GM23338 (cell line): ENCODE results near the gene PTGIR. TPM values are rescaled to one million over a fixed set of nuclear protein-coding genes. Genes with fewer than 3 reads are reported as not detected.

Experiments used
- ATAC-seq: fragments of 200-7000 bp; cut with Tn5 transposase; 3 replicates; pipeline ENCODE4 v1.9.1; 2020
- DNase-seq: peaks from one replicate; pipeline ENCODE4 v3.0.0-alpha.2; 2015; ENCODE audit warnings: low spot score
- H2AFZ ChIP-seq: fragments of 200-600 bp; sonication (generic); 2 replicates; pipeline ENCODE4 v1.8.0; 2016; ENCODE audit warnings: antibody characterized with exemption, mild to moderate bottlenecking, moderate library complexity
- H3F3A ChIP-seq: fragments of 200-600 bp; sonication (generic); replicated peaks from 2 replicates; pipeline ENCODE4 v1.8.0; 2017; ENCODE audit warnings: antibody characterized with exemption, mixed run types, low read depth
- H3K27ac ChIP-seq: fragments of 200-600 bp; sonication (generic); 2 replicates; pipeline ENCODE4 v1.6.1; 2016; ENCODE audit warnings: low read depth
- H3K27me3 ChIP-seq: fragments of 200-600 bp; sonication (generic); 2 replicates; pipeline ENCODE4 v1.8.0; 2016; ENCODE audit warnings: mild to moderate bottlenecking, mixed run types, moderate library complexity; ENCODE audit not compliant: insufficient read depth
- H3K36me3 ChIP-seq: fragments of 200-600 bp; sonication (generic); 2 replicates; pipeline ENCODE4 v1.8.0; 2016; ENCODE audit warnings: mild to moderate bottlenecking; ENCODE audit not compliant: insufficient read depth
- H3K4me1 ChIP-seq: fragments of 200-600 bp; sonication (generic); 2 replicates; pipeline ENCODE4 v1.8.0; 2016; ENCODE audit warnings: mild to moderate bottlenecking, moderate library complexity; ENCODE audit not compliant: insufficient read depth
- H3K4me2 ChIP-seq: fragments of 200-600 bp; sonication (generic); 2 replicates; pipeline ENCODE4 v1.7.1; 2017; ENCODE audit warnings: mixed run types
- H3K4me3 ChIP-seq: fragments of 200-600 bp; sonication (generic); 2 replicates; pipeline ENCODE4 v1.6.1; 2016; ENCODE audit warnings: mixed run types
- H3K79me2 ChIP-seq: fragments of 200-600 bp; sonication (generic); replicated peaks from 2 replicates; pipeline ENCODE4 v1.8.0; 2017; ENCODE audit warnings: mild to moderate bottlenecking; ENCODE audit not compliant: insufficient read depth
- H3K9me2 ChIP-seq: fragments of 200-600 bp; sonication (generic); 2 replicates; pipeline ENCODE4 v1.8.0; 2017; ENCODE audit not compliant: insufficient read depth
- H4K20me1 ChIP-seq: fragments of 200-600 bp; sonication (generic); replicated peaks from 2 replicates; pipeline ENCODE4 v1.8.0; 2017; ENCODE audit warnings: mild to moderate bottlenecking; ENCODE audit not compliant: insufficient read depth
- H3K27ac Mint-ChIP-seq: 2 replicates; pipeline ENCODE4 v1.8.0; 2020; ENCODE audit warnings: inconsistent platforms, mild to moderate bottlenecking, moderate library complexity, mixed read lengths
- H3K27me3 Mint-ChIP-seq: 3 replicates; pipeline ENCODE4 v1.8.0; 2022; ENCODE audit warnings: low read depth, mild to moderate bottlenecking, moderate library complexity, mixed read lengths, inconsistent platforms; ENCODE audit not compliant: insufficient read depth, poor library complexity
- H3K36me3 Mint-ChIP-seq: 3 replicates; pipeline ENCODE4 v1.8.0; 2021; ENCODE audit warnings: low read depth, mild to moderate bottlenecking, inconsistent platforms, moderate library complexity, mixed read lengths
- H3K4me1 Mint-ChIP-seq: 3 replicates; pipeline ENCODE4 v1.8.0; 2020; ENCODE audit warnings: mild to moderate bottlenecking, inconsistent platforms, mixed read lengths
- H3K4me3 Mint-ChIP-seq: 3 replicates; pipeline ENCODE4 v1.8.0; 2021; ENCODE audit warnings: moderate library complexity, mild to moderate bottlenecking, inconsistent platforms, mixed read lengths
- H3K9me3 Mint-ChIP-seq: 3 replicates; pipeline ENCODE4 v1.8.0; 2020; ENCODE audit warnings: moderate library complexity, mild to moderate bottlenecking, inconsistent platforms, mixed read lengths
- CREB1 ChIP-seq: fragments of 250-450 bp; sonication (Bioruptor Pico); IDR thresholded peaks from 2 replicates; pipeline ENCODE4 v1.5.0; 2020; ENCODE audit warnings: low read depth, mild to moderate bottlenecking, moderate library complexity
- NANOG ChIP-seq: IDR thresholded peaks from 2 replicates; pipeline ENCODE4 v1.6.1; 2016; ENCODE audit warnings: antibody characterized with exemption, borderline replicate concordance
- ZNF114 ChIP-seq: fragments of 250-450 bp; sonication (Bioruptor Pico); IDR thresholded peaks from 2 replicates; pipeline ENCODE4 v1.5.0; 2020; ENCODE audit warnings: mild to moderate bottlenecking, moderate library complexity
- polyA plus RNA-seq: library from polyadenylated mRNA; unstranded; fragments of >200 nt; fragmentation: Nextera tagmentation; extraction: Ambion mirVana; gene quantifications from 2 replicates; pipeline ENCODE4 v1.2.1, GENCODE V29; 2016
- total RNA-seq: library from RNA; depleted of rRNA; stranded (reverse); fragments of >200 nt; shearing (Covaris generic); gene quantifications from 2 replicates; pipeline ENCODE4 v1.2.3, GENCODE V29; 2014
- TF ChIP-seq, protein P1 (sequence below): IDR thresholded peaks from 2 replicates; pipeline ENCODE4 v1.6.1; 2016; ENCODE audit warnings: antibody characterized with exemption
- TF ChIP-seq, protein P2 (sequence below): fragments of 250-450 bp; sonication (Bioruptor Pico); IDR thresholded peaks from 2 replicates; pipeline ENCODE4 v1.5.0; 2020; ENCODE audit warnings: mild to moderate bottlenecking, moderate library complexity
- TF ChIP-seq, protein P3 (sequence below): IDR thresholded peaks from one replicate; pipeline ENCODE4 v1.6.1; 2018; ENCODE audit warnings: antibody characterized with exemption; ENCODE audit not compliant: unreplicated experiment

Gene PTGIR
- total and polyA plus RNA-seq, 2 experiments from 2014 or later = not detected

DNA sequence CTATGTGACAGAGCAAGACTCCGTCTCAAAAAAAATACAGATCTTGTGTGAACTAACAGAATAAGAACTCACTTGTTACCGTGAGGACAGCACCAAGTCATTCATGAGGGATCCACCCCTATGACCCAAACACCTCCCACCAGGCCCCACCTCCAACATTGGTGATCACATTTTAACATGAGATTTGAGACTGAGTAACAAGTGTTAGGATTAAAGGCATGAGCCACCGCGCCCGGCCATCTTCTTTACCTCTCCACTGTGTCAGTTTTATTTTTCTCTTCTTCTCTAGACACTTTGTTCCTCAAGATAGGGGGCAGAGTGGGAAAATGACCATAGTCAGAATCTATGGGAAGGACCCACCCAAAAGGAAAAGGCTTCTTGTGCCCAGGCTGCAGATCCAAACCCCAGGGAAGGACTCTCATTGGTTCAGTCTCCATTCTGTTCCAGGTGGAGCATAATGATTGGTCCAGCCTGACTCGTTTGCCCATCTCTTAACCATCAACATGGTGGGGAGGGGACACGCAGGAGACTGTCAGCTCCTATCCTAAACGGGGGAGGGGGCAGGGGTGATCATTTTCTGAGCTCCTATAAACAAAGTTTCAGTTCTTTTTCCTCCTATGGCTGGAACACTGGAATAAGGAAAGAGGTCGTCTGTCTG lies 25.0 kb downstream of the PTGIR start:
- TF ChIP-seq, protein P1, sequence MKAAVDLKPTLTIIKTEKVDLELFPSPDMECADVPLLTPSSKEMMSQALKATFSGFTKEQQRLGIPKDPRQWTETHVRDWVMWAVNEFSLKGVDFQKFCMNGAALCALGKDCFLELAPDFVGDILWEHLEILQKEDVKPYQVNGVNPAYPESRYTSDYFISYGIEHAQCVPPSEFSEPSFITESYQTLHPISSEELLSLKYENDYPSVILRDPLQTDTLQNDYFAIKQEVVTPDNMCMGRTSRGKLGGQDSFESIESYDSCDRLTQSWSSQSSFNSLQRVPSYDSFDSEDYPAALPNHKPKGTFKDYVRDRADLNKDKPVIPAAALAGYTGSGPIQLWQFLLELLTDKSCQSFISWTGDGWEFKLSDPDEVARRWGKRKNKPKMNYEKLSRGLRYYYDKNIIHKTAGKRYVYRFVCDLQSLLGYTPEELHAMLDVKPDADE = no peak
- TF ChIP-seq ZNF114 (CRISPR knock-in tag) (no peak), CREB1 (CRISPR knock-in tag) (no peak), NANOG (no peak)
- TF ChIP-seq, protein P2, sequence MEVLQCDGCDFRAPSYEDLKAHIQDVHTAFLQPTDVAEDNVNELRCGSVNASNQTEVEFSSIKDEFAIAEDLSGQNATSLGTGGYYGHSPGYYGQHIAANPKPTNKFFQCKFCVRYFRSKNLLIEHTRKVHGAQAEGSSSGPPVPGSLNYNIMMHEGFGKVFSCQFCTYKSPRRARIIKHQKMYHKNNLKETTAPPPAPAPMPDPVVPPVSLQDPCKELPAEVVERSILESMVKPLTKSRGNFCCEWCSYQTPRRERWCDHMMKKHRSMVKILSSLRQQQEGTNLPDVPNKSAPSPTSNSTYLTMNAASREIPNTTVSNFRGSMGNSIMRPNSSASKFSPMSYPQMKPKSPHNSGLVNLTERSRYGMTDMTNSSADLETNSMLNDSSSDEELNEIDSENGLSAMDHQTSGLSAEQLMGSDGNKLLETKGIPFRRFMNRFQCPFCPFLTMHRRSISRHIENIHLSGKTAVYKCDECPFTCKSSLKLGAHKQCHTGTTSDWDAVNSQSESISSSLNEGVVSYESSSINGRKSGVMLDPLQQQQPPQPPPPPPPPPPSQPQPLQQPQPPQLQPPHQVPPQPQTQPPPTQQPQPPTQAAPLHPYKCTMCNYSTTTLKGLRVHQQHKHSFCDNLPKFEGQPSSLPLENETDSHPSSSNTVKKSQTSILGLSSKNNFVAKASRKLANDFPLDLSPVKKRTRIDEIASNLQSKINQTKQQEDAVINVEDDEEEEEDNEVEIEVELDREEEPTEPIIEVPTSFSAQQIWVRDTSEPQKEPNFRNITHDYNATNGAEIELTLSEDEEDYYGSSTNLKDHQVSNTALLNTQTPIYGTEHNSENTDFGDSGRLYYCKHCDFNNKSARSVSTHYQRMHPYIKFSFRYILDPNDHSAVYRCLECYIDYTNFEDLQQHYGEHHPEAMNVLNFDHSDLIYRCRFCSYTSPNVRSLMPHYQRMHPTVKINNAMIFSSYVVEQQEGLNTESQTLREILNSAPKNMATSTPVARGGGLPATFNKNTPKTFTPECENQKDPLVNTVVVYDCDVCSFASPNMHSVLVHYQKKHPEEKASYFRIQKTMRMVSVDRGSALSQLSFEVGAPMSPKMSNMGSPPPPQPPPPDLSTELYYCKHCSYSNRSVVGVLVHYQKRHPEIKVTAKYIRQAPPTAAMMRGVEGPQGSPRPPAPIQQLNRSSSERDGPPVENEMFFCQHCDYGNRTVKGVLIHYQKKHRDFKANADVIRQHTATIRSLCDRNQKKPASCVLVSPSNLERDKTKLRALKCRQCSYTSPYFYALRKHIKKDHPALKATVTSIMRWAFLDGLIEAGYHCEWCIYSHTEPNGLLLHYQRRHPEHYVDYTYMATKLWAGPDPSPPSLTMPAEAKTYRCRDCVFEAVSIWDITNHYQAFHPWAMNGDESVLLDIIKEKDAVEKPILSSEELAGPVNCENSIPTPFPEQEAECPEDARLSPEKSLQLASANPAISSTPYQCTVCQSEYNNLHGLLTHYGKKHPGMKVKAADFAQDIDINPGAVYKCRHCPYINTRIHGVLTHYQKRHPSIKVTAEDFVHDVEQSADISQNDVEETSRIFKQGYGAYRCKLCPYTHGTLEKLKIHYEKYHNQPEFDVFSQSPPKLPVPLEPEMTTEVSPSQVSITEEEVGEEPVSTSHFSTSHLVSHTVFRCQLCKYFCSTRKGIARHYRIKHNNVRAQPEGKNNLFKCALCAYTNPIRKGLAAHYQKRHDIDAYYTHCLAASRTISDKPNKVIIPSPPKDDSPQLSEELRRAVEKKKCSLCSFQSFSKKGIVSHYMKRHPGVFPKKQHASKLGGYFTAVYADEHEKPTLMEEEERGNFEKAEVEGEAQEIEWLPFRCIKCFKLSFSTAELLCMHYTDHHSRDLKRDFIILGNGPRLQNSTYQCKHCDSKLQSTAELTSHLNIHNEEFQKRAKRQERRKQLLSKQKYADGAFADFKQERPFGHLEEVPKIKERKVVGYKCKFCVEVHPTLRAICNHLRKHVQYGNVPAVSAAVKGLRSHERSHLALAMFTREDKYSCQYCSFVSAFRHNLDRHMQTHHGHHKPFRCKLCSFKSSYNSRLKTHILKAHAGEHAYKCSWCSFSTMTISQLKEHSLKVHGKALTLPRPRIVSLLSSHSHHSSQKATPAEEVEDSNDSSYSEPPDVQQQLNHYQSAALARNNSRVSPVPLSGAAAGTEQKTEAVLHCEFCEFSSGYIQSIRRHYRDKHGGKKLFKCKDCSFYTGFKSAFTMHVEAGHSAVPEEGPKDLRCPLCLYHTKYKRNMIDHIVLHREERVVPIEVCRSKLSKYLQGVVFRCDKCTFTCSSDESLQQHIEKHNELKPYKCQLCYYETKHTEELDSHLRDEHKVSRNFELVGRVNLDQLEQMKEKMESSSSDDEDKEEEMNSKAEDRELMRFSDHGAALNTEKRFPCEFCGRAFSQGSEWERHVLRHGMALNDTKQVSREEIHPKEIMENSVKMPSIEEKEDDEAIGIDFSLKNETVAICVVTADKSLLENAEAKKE (CRISPR knock-in tag) = no peak
- TF ChIP-seq, protein P3, sequence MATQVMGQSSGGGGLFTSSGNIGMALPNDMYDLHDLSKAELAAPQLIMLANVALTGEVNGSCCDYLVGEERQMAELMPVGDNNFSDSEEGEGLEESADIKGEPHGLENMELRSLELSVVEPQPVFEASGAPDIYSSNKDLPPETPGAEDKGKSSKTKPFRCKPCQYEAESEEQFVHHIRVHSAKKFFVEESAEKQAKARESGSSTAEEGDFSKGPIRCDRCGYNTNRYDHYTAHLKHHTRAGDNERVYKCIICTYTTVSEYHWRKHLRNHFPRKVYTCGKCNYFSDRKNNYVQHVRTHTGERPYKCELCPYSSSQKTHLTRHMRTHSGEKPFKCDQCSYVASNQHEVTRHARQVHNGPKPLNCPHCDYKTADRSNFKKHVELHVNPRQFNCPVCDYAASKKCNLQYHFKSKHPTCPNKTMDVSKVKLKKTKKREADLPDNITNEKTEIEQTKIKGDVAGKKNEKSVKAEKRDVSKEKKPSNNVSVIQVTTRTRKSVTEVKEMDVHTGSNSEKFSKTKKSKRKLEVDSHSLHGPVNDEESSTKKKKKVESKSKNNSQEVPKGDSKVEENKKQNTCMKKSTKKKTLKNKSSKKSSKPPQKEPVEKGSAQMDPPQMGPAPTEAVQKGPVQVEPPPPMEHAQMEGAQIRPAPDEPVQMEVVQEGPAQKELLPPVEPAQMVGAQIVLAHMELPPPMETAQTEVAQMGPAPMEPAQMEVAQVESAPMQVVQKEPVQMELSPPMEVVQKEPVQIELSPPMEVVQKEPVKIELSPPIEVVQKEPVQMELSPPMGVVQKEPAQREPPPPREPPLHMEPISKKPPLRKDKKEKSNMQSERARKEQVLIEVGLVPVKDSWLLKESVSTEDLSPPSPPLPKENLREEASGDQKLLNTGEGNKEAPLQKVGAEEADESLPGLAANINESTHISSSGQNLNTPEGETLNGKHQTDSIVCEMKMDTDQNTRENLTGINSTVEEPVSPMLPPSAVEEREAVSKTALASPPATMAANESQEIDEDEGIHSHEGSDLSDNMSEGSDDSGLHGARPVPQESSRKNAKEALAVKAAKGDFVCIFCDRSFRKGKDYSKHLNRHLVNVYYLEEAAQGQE = no peak
- peak; percentile 7; the same call in 1 of the 3 replicates for ATAC-seq
- peaks cover 2% of the 10 kb centered on the region; the same call in 1 of the 3 replicates for H3K9me3 Mint-ChIP-seq
- H4K20me1 ChIP-seq = peaks cover 21% of the 10 kb centered on the region
- H3K4me3 Mint-ChIP-seq = peak overlapping the region; percentile 96
- no peaks in the 10 kb centered on the region for H3K27me3 ChIP-seq
- H3F3A ChIP-seq = no peaks in the 10 kb centered on the region
- H3K79me2 ChIP-seq = peaks cover 35% of the 10 kb centered on the region
- DNase-seq = peak; percentile 64
- no peaks in the 10 kb centered on the region for H3K36me3 ChIP-seq
- peak overlapping the region; percentile 100 for H3K27ac Mint-ChIP-seq
- H3K4me1 ChIP-seq = peaks cover 11% of the 10 kb centered on the region
- peak overlapping the region; percentile 60 for H3K4me2 ChIP-seq
- no peaks in the 10 kb centered on the region for H3K9me2 ChIP-seq
- H3K4me1 Mint-ChIP-seq = peaks cover 25% of the 10 kb centered on the region
- H3K4me3 ChIP-seq = peak overlapping the region; percentile 100
- H3K27ac ChIP-seq = no peak overlapping the region
- peaks cover 13% of the 10 kb centered on the region for H3K27me3 Mint-ChIP-seq
- no peaks in the 10 kb centered on the region; the same call in 1 of the 3 replicates for H3K36me3 Mint-ChIP-seq
- H2AFZ ChIP-seq = peak overlapping the region; percentile 73
